ENCODE measurements around the gene MAP1LC3B.
A peak's percentile ranks its signal among the peaks of the same experiment; 100 is the strongest.

Gene MAP1LC3B

GRCh38 chr16:87391950-87392820 is at the start of gene MAP1LC3B:
Gene MAP1LC3B, plus strand, starts transcription at chr16:87392336. Its CDS starts 92 bp downstream, at chr16:87392428.
- TF ChIP-seq PKNOX1 (IDR thresholded peaks at IDR 0.05) (peak; percentile 82), CTBP1 (IDR thresholded peaks at IDR 0.05; ENCODE audit: borderline replicate concordance) (no peak), L3MBTL2 (conservative IDR thresholded peaks at IDR 0.05) (no peak), FOXK2 (IDR thresholded peaks at IDR 0.05) (no peak), FOXA1 (IDR thresholded peaks at IDR 0.05) (no peak), FOXM1 (IDR thresholded peaks at IDR 0.05; ENCODE audit: borderline replicate concordance) (no peak), ZNF384 (IDR thresholded peaks at IDR 0.05) (no peak), NFRKB (IDR thresholded peaks at IDR 0.05) (no peak), HDGF (IDR thresholded peaks at IDR 0.05; ENCODE audit: borderline replicate concordance) (no peak), BHLHE40 (IDR thresholded peaks at IDR 0.05; ENCODE audit: borderline replicate concordance) (no peak), SP1 (IDR thresholded peaks at IDR 0.05) (no peak), ELF4 (IDR thresholded peaks at IDR 0.05) (peak; percentile 93), ARNT (IDR thresholded peaks at IDR 0.05) (peak; percentile 51)
- POLR2A ChIA-PET, result no interaction called here
- peak; percentile 93 for DNase-seq (ENCODE audit: extremely low spot score)
- CTCF ChIA-PET, result no interaction called here

DNA sequence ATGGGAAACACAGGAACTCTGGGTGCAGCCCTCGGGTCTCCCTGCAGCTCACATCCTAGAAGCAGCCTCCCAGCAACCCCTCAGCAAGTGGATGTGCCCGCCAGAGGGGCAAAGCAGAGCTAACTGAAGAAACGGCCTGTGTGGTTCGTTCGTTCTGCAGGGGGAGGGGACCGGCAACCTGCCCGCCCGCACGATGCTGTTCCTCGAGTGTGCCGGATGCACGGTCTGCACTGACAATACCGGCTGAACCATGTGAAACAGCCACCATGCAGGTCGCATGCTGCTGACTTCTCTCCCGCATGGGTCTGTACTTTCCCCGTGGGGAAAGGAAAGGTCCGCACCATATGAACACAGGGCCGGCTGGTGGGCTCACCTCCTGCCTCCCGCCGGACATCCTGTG is 49.6 kb upstream of the MAP1LC3B start:
- no peak for DNase-seq (ENCODE audit: extremely low spot score)
- CTCF ChIA-PET, result no interaction called here
- no peak for TF ChIP-seq FOXM1 (IDR thresholded peaks at IDR 0.05; ENCODE audit: borderline replicate concordance)
- no peak for TF ChIP-seq LEF1 (IDR thresholded peaks at IDR 0.05; ENCODE audit: borderline replicate concordance)
- TF ChIP-seq ARNT (IDR thresholded peaks at IDR 0.05), result no peak
- TF ChIP-seq BHLHE40 (IDR thresholded peaks at IDR 0.05; ENCODE audit: borderline replicate concordance), result no peak
- TF ChIP-seq PKNOX1 (IDR thresholded peaks at IDR 0.05), result no peak
- TF ChIP-seq FOXK2 (IDR thresholded peaks at IDR 0.05), result no peak
- TF ChIP-seq SP1 (IDR thresholded peaks at IDR 0.05), result no peak
- TF ChIP-seq TARDBP (IDR thresholded peaks at IDR 0.05), result no peak
- no peak for TF ChIP-seq HDGF (IDR thresholded peaks at IDR 0.05; ENCODE audit: borderline replicate concordance)
- TF ChIP-seq L3MBTL2 (conservative IDR thresholded peaks at IDR 0.05), result no peak
- no peak for TF ChIP-seq NFRKB (IDR thresholded peaks at IDR 0.05)
- TF ChIP-seq CTBP1 (IDR thresholded peaks at IDR 0.05; ENCODE audit: borderline replicate concordance), result no peak
- POLR2A ChIA-PET, result no interaction called here

GRCh38 chr16:87342978-87343752 is 49.0 kb upstream of the MAP1LC3B start:
- CTCF ChIA-PET, result no interaction called here
- TF ChIP-seq ZNF384 (IDR thresholded peaks at IDR 0.05) (no peak), HDGF (IDR thresholded peaks at IDR 0.05; ENCODE audit: borderline replicate concordance) (no peak), TARDBP (IDR thresholded peaks at IDR 0.05) (no peak), SP1 (IDR thresholded peaks at IDR 0.05) (no peak), FOXM1 (IDR thresholded peaks at IDR 0.05; ENCODE audit: borderline replicate concordance) (no peak), NFRKB (IDR thresholded peaks at IDR 0.05) (no peak), ELF4 (IDR thresholded peaks at IDR 0.05) (no peak), FOXA1 (IDR thresholded peaks at IDR 0.05) (no peak), BHLHE40 (IDR thresholded peaks at IDR 0.05; ENCODE audit: borderline replicate concordance) (no peak), L3MBTL2 (conservative IDR thresholded peaks at IDR 0.05) (no peak), CTBP1 (IDR thresholded peaks at IDR 0.05; ENCODE audit: borderline replicate concordance) (no peak), PKNOX1 (IDR thresholded peaks at IDR 0.05) (no peak), LEF1 (IDR thresholded peaks at IDR 0.05; ENCODE audit: borderline replicate concordance) (no peak)
- POLR2A ChIA-PET, result no interaction called here
- DNase-seq (ENCODE audit: extremely low spot score), result no peak

DNA sequence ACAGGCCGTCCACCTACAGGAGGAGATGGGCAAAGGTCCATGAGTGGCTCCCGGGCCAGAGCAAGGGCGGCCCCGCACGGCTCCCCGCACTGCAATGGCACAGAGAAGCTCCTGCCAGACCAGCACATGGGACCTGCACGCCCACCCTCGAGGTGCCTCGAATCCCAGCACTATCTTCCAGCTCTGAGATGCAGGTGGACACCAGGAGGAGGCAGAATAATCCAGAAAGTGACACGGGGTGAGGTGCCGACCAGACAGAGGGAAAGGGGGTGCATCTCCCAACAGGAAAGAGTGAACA is 48.4 kb upstream of the MAP1LC3B start:
- TF ChIP-seq PKNOX1 (IDR thresholded peaks at IDR 0.05), result no peak
- TF ChIP-seq ZNF384 (IDR thresholded peaks at IDR 0.05), result no peak
- no peak for TF ChIP-seq CTBP1 (IDR thresholded peaks at IDR 0.05; ENCODE audit: borderline replicate concordance)
- TF ChIP-seq FOXA1 (IDR thresholded peaks at IDR 0.05), result no peak
- no peak for TF ChIP-seq FOXM1 (IDR thresholded peaks at IDR 0.05; ENCODE audit: borderline replicate concordance)
- TF ChIP-seq FOXK2 (IDR thresholded peaks at IDR 0.05), result no peak
- TF ChIP-seq LEF1 (IDR thresholded peaks at IDR 0.05; ENCODE audit: borderline replicate concordance), result no peak
- no peak for TF ChIP-seq SUZ12 (IDR thresholded peaks at IDR 0.05)
- TF ChIP-seq NFRKB (IDR thresholded peaks at IDR 0.05), result no peak
- no peak for TF ChIP-seq ARNT (IDR thresholded peaks at IDR 0.05)
- TF ChIP-seq HDGF (IDR thresholded peaks at IDR 0.05; ENCODE audit: borderline replicate concordance), result no peak
- no peak for TF ChIP-seq ELF4 (IDR thresholded peaks at IDR 0.05)
- no peak for TF ChIP-seq TARDBP (IDR thresholded peaks at IDR 0.05)
- no peak for TF ChIP-seq L3MBTL2 (conservative IDR thresholded peaks at IDR 0.05)
- TF ChIP-seq SP1 (IDR thresholded peaks at IDR 0.05), result no peak
- no peak for TF ChIP-seq BHLHE40 (IDR thresholded peaks at IDR 0.05; ENCODE audit: borderline replicate concordance)
- DNase-seq (ENCODE audit: extremely low spot score), result no peak
- ChIA-PET POLR2A (no interaction called here), CTCF (no interaction called here)
